Activated naive CD4-positive, alpha-beta T cell treated with anti-CD3 and anti-CD28 coated beads, Interleukin-2, amount 10 ng/mL, durations not matched to agents 7 days and 5 days (primary cell): ENCODE measurements around the gene DNLZ.

ENCODE experiments used
- CTCF ChIA-PET: fragments of 350-600 bp; sonication (Branson Sonifier 250); formaldehyde crosslinking; loops from one replicate; lab custom pipeline; 2021; ENCODE audit warnings: antibody characterized with exemption; lab: Charles Lee
- DNase-seq: peaks from one replicate; pipeline ENCODE4 v3.0.0-alpha.2; 2020
- H3K27ac Mint-ChIP-seq: one replicate; pipeline ENCODE4 v1.8.0; 2021; ENCODE audit warnings: mild to moderate bottlenecking, moderate library complexity, mixed read lengths
- H3K27me3 Mint-ChIP-seq: one replicate; pipeline ENCODE4 v1.8.0; 2021; ENCODE audit warnings: mild to moderate bottlenecking, mixed read lengths
- H3K36me3 Mint-ChIP-seq: one replicate; pipeline ENCODE4 v1.8.0; 2021; ENCODE audit warnings: mixed read lengths
- H3K4me1 Mint-ChIP-seq: one replicate; pipeline ENCODE4 v1.8.0; 2021; ENCODE audit warnings: mixed read lengths
- H3K4me3 Mint-ChIP-seq: one replicate; pipeline ENCODE4 v1.8.0; 2021; ENCODE audit warnings: mild to moderate bottlenecking, moderate library complexity, mixed read lengths
- H3K9me3 Mint-ChIP-seq: one replicate; pipeline ENCODE4 v1.8.0; 2021; ENCODE audit warnings: mixed read lengths

Gene DNLZ

DNA sequence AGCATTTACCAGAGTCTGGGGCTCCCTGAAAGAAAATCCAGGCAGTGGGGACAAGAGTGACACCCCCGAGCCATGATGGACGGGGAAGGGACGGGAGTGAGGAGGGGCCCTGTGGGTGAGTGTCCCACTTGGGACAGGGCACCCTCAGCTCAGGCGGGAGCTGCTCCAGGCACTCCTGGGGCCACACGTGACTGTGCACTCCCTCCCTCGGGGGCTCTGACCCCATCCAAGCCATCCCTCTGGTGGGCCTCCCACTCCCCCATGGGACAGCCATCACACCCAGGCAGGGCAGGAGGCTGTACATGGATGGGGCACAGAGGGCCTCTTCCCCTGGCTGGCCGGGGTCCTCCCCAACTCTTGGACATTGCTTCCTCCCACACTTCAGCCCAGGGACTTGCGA lies 12.9 kb upstream of the DNLZ start:
- Mint-ChIP-seq H3K4me1 (no peaks in the 10 kb centered on the region), H3K36me3 (no peaks in the 10 kb centered on the region), H3K9me3 (no peaks in the 10 kb centered on the region), H3K27me3 (no peaks in the 10 kb centered on the region), H3K27ac (no peak overlapping the region), H3K4me3 (no peak overlapping the region)
- CTCF ChIA-PET, result no interaction called here
- DNase-seq, result no peak

DNA sequence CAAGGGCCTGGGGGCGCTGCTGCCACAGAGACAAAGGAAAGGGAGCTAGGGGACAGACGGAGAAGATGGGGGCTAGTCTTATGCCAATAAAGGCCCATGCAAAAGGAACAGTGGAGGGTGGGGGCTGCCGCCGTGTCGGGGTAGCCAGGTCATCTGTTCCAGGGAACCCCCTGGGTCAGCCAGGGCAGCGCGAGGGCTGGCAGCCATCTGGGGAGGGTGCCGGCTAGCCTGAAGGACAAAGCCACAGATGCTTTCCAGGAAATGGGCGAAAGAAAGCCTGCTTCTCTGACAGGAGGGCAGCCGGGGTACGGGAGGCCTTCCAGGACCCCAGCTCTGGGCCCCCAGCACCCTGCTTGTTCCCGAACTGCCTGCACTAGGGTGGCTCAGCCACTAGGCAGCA lies 11.6 kb upstream of the DNLZ start:
- H3K36me3 Mint-ChIP-seq, result no peaks in the 10 kb centered on the region
- DNase-seq, result no peak
- CTCF ChIA-PET, result interaction anchor here (0.6 kb wide), 1 partner anchor 26 kb away, joined by 3 read pairs; no protein-coding TSS in a partner anchor
- no peak overlapping the region for H3K27ac Mint-ChIP-seq
- H3K27me3 Mint-ChIP-seq, result no peaks in the 10 kb centered on the region
- H3K9me3 Mint-ChIP-seq, result no peaks in the 10 kb centered on the region
- H3K4me3 Mint-ChIP-seq, result no peak overlapping the region
- H3K4me1 Mint-ChIP-seq, result no peaks in the 10 kb centered on the region

DNA sequence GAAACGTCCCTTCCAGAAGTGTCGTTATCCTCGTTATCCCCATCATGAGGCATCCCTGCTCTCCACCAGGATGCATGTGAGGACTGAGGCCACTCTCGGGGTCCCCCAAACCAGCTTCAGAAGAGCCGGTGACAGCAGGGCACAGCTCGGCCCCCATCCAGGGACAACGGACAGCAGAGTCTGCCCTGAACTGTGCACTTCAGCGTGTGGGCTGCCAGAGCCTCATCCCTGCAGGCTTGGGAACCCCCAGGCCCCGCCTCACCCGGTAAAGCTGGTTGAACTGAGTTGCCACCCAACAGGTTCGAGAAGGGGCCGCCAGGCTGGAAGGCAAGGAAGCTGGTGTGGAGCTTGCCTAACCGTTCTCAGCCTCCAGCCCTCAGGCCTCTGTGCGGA lies 10.6 kb upstream of the DNLZ start:
- H3K27me3 Mint-ChIP-seq, result no peaks in the 10 kb centered on the region
- CTCF ChIA-PET, result no interaction called here
- no peak overlapping the region for H3K4me3 Mint-ChIP-seq
- no peaks in the 10 kb centered on the region for H3K4me1 Mint-ChIP-seq
- no peak for DNase-seq
- H3K36me3 Mint-ChIP-seq, result no peaks in the 10 kb centered on the region
- H3K9me3 Mint-ChIP-seq, result no peaks in the 10 kb centered on the region
- no peak overlapping the region for H3K27ac Mint-ChIP-seq

DNA sequence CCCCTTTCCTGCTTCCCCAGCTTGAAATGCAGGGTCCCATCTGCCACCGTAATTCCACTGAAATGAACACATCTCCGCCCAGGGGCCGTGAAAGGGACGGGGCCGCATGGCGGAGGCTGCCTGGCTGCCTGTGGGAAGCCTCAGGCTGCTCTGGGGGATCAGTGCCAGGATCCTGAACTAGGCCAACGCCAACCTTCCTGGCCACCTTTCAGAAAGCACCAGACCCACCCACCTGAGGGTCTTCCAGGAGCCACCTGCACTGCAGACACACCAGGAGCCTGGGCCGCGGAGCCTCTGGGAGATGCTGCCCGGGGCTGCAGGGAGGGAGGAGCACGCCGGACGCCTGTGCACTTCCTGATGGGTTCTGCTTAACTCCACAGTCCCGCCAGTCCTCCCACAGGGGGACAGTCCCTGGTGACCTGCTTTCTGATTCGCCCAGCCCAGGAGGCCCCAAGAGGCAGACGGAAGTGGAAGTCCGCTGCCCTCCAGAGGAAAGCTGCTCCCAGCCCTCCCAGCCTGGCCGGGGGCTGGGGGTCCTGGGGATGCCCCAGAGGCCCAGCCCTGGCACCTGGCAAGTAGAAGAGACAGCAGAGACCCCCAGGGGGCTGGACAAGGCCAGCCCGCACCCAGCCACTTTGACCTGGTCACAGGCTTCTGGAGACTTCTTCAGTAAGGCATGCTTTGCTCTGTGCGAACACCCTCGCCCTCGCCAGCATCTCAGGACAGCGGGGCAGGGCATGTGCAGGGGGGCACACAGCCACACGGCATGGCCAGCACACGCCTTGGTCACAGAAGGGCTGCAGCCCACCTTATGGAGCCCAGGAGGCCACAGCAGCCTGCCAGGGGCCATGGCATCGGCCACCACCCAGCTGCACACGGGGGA lies 10.0 kb upstream of the DNLZ start, which contains the start of gene CARD9:
TSS of gene CARD9 (minus strand) at position 370 of the 883 bp plus-strand sequence. CDS start 1,591 bp downstream, outside the sequence.
- Mint-ChIP-seq H3K9me3 (no peaks in the 10 kb centered on the region), H3K4me3 (no peak within 1 kb of the TSS), H3K27ac (no peak within 1 kb of the TSS), H3K36me3 (no peaks in the 10 kb centered on the region), H3K4me1 (no peaks in the 10 kb centered on the region), H3K27me3 (no peaks in the 10 kb centered on the region)
- DNase-seq, result no peak
- CTCF ChIA-PET, result no interaction called here

DNA sequence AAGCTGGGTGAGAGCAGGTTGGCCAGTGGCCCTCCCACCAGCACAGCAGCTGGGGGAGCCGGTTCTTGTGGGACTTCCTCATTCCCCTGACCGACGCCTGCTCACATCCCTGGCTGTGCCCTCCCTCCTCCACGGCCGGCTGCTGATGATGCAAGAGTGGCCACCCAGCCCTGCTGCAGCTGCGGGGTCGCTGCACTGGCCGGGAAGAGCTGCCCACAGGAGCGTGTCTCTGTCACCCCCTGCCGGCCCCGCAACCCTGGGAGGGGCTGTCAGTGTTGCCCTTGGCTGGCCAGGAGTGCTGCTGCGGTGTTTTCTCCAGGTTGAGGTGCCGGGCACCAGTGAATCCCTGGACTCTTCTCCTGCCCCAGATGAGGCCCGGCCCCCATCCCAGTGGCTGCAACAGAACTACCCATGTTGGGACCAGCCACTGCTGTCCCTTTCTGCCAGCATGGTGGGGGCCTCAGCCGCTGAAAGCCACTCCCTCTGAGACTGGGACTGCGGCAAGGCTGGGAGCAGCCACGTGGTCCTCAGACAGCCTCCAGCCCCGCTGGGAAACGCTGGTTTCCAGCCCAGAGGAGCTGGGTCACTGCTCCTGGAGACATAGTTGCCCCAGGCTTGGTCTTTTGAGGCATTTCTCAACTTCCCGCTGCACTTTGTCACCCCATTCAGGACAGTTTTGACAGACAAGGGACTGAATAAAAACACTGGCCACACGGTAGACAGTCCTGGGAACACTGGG lies 9.2 kb upstream of the DNLZ start:
- no peak overlapping the region for H3K4me3 Mint-ChIP-seq
- H3K36me3 Mint-ChIP-seq, result no peaks in the 10 kb centered on the region
- H3K9me3 Mint-ChIP-seq, result no peaks in the 10 kb centered on the region
- no peaks in the 10 kb centered on the region for H3K27me3 Mint-ChIP-seq
- DNase-seq, result no peak
- CTCF ChIA-PET, result interaction anchor here (0.6 kb wide), 1 partner anchor 32 kb away, joined by 3 read pairs; no protein-coding TSS in a partner anchor
- no peaks in the 10 kb centered on the region for H3K4me1 Mint-ChIP-seq
- H3K27ac Mint-ChIP-seq, result no peak overlapping the region

DNA sequence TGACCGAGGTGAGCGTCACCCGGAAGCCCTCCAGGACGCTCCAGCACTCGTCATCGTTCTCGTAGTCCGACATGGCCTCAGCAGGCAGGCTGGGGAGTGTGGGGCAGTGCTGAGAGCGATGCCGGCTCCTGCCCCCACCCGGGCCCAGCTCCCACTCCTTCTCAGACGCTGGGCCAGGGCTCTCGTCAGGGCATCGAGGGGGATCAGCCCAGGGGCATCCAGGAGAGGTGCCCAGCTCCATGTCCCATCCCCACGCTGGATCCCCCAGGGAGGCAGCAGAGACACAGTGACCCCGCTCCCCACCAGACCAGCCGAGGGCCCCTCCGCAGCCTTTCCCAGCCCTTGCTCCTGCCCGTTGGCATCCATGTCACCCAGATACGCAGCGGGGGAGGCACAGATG lies 8.5 kb upstream of the DNLZ start:
- Mint-ChIP-seq H3K27me3 (no peaks in the 10 kb centered on the region), H3K4me1 (no peaks in the 10 kb centered on the region), H3K9me3 (no peaks in the 10 kb centered on the region), H3K27ac (no peak overlapping the region), H3K36me3 (no peaks in the 10 kb centered on the region), H3K4me3 (no peak overlapping the region)
- DNase-seq, result no peak
- CTCF ChIA-PET, result interaction anchor here (0.6 kb wide), 1 partner anchor 32 kb away, joined by 3 read pairs; no protein-coding TSS in a partner anchor

DNA sequence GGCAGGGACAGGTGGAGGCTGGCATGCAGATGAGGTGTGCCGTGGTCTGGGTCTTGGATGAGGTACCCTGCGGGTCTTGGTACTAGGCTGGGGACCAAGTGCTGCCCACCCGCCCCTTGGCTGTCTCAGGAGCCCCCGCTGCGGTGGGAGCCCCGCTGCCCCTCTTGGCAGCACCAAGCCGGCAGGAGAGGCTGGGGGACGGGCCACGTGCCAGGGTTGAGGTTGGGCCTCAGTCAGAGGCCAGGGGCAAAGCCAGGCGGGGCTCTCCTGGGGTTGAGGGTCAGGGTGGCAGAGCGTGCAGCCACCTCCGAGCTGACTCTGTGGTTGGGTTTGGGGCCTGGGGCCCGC lies 8.0 kb upstream of the DNLZ start:
- Mint-ChIP-seq H3K36me3 (no peaks in the 10 kb centered on the region), H3K4me1 (no peaks in the 10 kb centered on the region), H3K9me3 (no peaks in the 10 kb centered on the region), H3K4me3 (no peak overlapping the region), H3K27me3 (no peaks in the 10 kb centered on the region), H3K27ac (no peak overlapping the region)
- CTCF ChIA-PET, result no interaction called here
- DNase-seq, result no peak

DNA sequence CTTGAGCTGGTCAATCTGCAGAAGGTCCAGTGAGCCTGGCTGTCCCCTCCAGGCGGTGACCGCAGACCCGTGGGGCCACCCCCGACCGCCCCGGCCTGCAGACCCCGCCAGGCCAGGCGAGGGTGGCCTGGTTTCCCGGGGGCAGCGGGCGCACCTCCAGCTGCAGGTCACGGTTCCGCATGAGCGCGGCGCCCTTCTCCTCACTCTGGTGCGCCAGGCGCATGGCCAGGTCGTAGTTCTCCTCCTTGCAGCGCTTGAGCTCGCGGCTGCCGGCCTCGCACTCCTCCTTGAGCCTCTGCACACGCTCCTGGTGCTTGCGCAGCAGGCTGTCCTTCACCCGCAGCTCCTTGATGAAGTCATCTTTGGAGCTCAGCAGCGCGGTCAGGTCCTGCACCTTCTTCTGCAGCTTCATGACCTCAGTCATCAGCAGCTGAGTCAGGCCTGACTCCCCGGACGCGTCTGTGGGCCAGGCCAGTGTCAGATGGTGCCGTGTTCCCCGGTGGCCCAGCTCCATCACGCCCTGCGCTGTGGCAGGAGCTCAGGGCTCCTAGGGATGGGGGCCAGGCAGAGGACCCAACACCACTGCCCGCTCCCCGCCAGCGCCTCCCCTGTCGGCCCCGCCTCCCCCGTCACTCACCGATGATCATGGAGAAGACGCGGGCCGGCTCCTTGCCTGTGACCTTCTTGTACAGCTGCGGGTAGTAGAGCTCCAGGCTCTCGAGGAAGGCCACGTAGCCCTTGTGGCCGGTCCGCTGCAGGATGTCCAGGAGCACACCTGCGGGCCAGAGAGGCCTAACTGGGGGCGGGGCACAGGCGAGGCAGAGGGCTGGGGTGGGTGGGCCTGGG lies 7.4 kb upstream of the DNLZ start:
- no peaks in the 10 kb centered on the region for H3K27me3 Mint-ChIP-seq
- no peaks in the 10 kb centered on the region for H3K4me1 Mint-ChIP-seq
- H3K9me3 Mint-ChIP-seq, result no peaks in the 10 kb centered on the region
- H3K27ac Mint-ChIP-seq, result no peak overlapping the region
- no peak overlapping the region for H3K4me3 Mint-ChIP-seq
- CTCF ChIA-PET, result no interaction called here
- no peak for DNase-seq
- no peaks in the 10 kb centered on the region for H3K36me3 Mint-ChIP-seq

DNA sequence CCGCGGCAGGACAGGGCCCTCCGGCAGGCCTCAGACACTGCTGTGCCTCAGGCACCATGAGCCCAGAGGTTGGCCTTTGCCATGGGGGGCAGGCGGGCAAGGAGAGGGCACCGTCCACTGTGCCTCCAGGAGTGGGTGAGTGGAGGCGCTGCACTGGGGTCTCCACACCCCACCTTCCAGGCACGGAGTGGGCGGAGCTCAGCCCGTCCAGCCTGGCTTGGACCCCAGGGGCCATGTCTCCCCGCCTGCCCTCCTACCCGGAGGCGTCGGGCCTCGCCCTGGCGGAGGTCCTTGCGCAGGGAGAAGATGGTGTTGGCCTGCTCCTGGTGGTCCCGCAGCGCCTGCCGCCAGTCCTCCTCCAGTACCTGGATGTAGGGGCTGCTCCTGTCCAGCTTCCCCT lies 6.5 kb upstream of the DNLZ start:
- CTCF ChIA-PET, result no interaction called here
- Mint-ChIP-seq H3K27me3 (no peaks in the 10 kb centered on the region), H3K4me3 (no peak overlapping the region), H3K9me3 (no peaks in the 10 kb centered on the region), H3K4me1 (no peaks in the 10 kb centered on the region), H3K36me3 (no peaks in the 10 kb centered on the region), H3K27ac (no peak overlapping the region)
- no peak for DNase-seq

DNA sequence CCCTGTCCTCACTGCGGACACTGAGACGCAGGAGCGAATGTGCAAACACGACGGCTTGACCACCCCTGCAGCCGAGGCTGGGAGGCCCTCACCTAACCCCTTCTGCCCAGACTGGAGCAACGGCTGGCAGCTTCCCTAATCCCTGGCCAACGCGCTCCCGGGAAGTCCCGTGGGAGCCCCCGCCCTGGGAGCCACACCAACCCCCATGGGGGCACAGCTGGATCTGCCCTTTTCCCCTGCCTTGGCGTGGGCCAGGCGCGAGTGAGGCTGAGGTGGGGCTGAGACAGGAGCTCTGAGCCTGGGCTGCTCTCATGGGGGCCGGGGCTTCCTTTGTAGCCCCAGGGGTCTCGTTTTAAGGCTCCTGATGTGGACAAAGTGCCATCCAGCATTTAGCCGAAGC lies 4.6 kb upstream of the DNLZ start:
- Mint-ChIP-seq H3K4me3 (no peak overlapping the region), H3K36me3 (no peaks in the 10 kb centered on the region)

DNA sequence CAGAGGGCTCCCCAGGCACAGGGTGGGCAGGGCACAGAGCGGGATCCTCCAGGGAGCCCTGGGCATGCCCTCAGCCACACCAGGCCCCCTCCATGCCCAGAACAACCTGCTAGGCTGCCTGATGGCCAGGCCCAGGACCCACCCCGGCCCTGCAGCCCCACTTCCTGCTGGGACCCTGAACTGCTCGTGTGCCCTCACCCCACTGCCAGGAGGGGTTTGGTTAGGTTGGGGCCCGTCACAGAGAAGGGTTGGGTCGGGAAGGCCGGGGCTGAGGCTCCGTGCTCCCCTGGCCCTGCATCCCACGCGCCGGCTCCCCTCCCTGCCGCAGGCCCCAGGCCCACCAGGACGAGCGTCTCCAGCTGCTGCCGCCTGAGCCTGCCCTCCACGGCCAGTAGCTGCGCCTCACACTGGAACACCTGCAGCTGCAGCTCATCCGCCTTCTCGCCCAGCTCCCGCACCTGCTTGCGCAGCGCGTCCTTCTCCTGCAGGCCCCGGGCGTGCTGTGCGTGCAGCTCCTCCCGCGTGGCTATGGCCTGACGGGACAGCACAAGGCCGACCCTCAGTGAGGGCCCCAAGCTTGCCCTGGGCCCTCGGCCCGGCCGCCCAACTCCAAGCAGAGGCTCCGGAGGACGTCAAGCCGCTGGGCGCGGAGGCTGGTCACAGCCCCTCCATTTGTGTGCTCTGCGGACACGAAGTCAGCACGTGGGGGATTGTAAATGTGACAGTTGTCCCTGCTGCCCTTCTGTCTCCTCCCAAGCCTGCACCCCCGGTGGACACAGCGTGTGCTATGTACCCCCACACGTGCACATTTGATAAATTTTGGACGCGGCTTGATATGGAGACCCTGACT lies 4.0 kb upstream of the DNLZ start:
- DNase-seq, result no peak
- Mint-ChIP-seq H3K36me3 (no peaks in the 10 kb centered on the region), H3K27me3 (peaks cover 4% of the 10 kb centered on the region), H3K9me3 (no peaks in the 10 kb centered on the region), H3K4me3 (no peak overlapping the region), H3K27ac (no peak overlapping the region), H3K4me1 (peaks cover 9% of the 10 kb centered on the region)
- CTCF ChIA-PET, result no interaction called here

More for the DNA sequence above, 4.6 kb upstream of the DNLZ start:
- Mint-ChIP-seq H3K4me1 (peaks cover 4% of the 10 kb centered on the region), H3K27me3 (peaks cover 4% of the 10 kb centered on the region), H3K27ac (no peak overlapping the region), H3K9me3 (no peaks in the 10 kb centered on the region)
- no peak for DNase-seq
- CTCF ChIA-PET, result no interaction called here

DNA sequence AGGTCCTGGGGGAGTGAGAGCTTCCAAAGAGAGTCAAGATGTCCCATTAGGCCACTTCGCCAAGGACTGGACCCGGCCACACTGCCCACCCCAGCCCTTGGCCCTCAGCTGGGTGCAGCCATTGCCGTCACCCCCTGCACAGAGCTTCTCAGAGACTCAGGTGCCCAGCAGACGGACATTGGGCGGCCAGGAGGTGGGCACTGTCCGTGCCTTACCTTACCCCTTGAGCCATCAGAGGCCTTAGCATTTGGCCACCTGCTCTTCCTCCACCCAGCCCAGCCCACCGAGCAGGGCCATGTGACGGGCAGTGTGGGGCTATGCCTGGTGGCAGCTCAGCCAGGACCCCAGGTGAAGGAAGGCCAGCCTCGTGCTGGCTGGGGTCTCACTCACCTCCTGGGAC lies 3.3 kb upstream of the DNLZ start:
- H3K27ac Mint-ChIP-seq, result no peak overlapping the region
- DNase-seq, result no peak
- H3K4me1 Mint-ChIP-seq, result peaks cover 9% of the 10 kb centered on the region
- no peaks in the 10 kb centered on the region for H3K9me3 Mint-ChIP-seq
- H3K4me3 Mint-ChIP-seq, result no peak overlapping the region
- CTCF ChIA-PET, result interaction anchor here (1.4 to 1.6 kb wide), 2 partner anchors 34 to 54 kb away, joined by 4 to 5 read pairs; no protein-coding TSS in a partner anchor
- no peaks in the 10 kb centered on the region for H3K36me3 Mint-ChIP-seq
- peaks cover 4% of the 10 kb centered on the region for H3K27me3 Mint-ChIP-seq

DNA sequence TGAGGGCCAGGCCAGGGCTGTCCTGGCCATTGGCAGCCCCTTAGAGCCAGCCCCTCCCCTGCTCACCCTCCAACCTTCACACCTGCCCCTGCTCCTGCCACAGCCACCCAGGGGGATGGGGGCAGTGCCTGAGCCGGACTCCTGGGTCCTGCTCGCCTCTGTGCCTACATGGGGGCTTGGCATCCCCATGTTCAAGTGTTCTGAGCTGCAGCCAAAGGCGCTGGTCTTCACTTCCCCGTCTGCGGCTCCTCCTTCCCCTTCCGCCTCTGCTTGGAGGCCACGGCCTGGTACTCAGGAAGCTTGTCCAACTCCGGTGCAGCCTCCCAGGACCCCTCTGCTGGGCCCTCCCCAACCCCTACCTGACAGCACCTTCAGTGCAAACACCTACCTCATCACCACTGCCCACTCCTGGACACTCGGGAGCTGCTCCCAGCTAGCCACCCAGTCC lies 2.3 kb upstream of the DNLZ start:
- DNase-seq, result no peak
- CTCF ChIA-PET, result interaction anchor here (1.4 to 1.6 kb wide), 3 partner anchors 21 to 53 kb away, joined by 4 to 5 read pairs (median 4); no protein-coding TSS in a partner anchor
- Mint-ChIP-seq H3K9me3 (no peaks in the 10 kb centered on the region), H3K27me3 (peaks cover 4% of the 10 kb centered on the region), H3K4me1 (peaks cover 9% of the 10 kb centered on the region), H3K4me3 (no peak overlapping the region), H3K36me3 (no peaks in the 10 kb centered on the region), H3K27ac (no peak overlapping the region)
